CD4-positive, CD25-positive, alpha-beta regulatory T cell (primary cell): Measurements from ENCODE around the gene TXN. TPM values are rescaled to one million over a fixed set of nuclear protein-coding genes. Genes with fewer than 3 reads are reported as not detected.

Experiments
- ATAC-seq, 2 donors: fragments of 150-1000 bp; cut with Tn5 transposase; one replicate each; pipeline ENCODE4 v1.10.0; 2021; ENCODE audit warnings: low read depth in 2 of 2, moderate number of reproducible peaks in 2 of 2, moderate library complexity in 1 of 2
- DNase-seq, 3 donors: peaks; one replicate each; pipeline versions ENCODE4 v3.0.0 to v3.0.0-alpha.2; 2012 to 2022; ENCODE audit warnings: mixed read lengths in 1 of 3
- H3K27ac ChIP-seq: one replicate; pipeline ENCODE4 v1.7.0; 2013; ENCODE audit warnings: mild to moderate bottlenecking, low read length; ENCODE audit not compliant: insufficient read depth, poor library complexity, severe bottlenecking
- H3K27me3 ChIP-seq: one replicate; pipeline ENCODE4 v1.7.0; 2013; ENCODE audit warnings: low read length; ENCODE audit not compliant: control insufficient read depth, insufficient read depth
- H3K36me3 ChIP-seq: one replicate; pipeline ENCODE4 v1.7.0; 2013; ENCODE audit warnings: mild to moderate bottlenecking, low read length, moderate library complexity; ENCODE audit not compliant: control insufficient read depth, insufficient read depth
- H3K4me1 ChIP-seq: 2 replicates; pipeline ENCODE4 v1.7.0; 2013; ENCODE audit warnings: mild to moderate bottlenecking, low read length; ENCODE audit not compliant: insufficient read depth, control insufficient read depth, poor library complexity, severe bottlenecking
- H3K4me3 ChIP-seq: one replicate; pipeline ENCODE4 v1.7.0; 2013; ENCODE audit warnings: low read depth, mild to moderate bottlenecking, low read length, moderate library complexity
- H3K9me3 ChIP-seq, 2 experiments: 1 replicate in 1 of 2; 2 replicates in 1 of 2; pipeline ENCODE4 v1.7.0; 2013; ENCODE audit warnings: low read length in 2 of 2, mild to moderate bottlenecking in 1 of 2, moderate library complexity in 1 of 2; ENCODE audit not compliant: control insufficient read depth in 2 of 2
- H3K27ac Mint-ChIP-seq, 3 donors: one replicate each; pipeline ENCODE4 v1.8.0; 2020 to 2022; ENCODE audit warnings: mild to moderate bottlenecking in 3 of 3, mixed read lengths in 3 of 3, moderate library complexity in 2 of 3
- H3K27me3 Mint-ChIP-seq: one replicate; pipeline ENCODE4 v1.8.0; 2022; ENCODE audit warnings: mild to moderate bottlenecking, mixed read lengths
- H3K36me3 Mint-ChIP-seq: one replicate; pipeline ENCODE4 v1.8.0; 2020; ENCODE audit warnings: mixed read lengths
- H3K4me1 Mint-ChIP-seq, 4 donors: one replicate each; pipeline ENCODE4 v1.8.0; 2020 to 2022; ENCODE audit warnings: mixed read lengths in 4 of 4, mild to moderate bottlenecking in 1 of 4
- H3K4me3 Mint-ChIP-seq, 4 donors: one replicate each; pipeline ENCODE4 v1.8.0; 2020 to 2022; ENCODE audit warnings: mild to moderate bottlenecking in 4 of 4, mixed read lengths in 4 of 4, moderate library complexity in 3 of 4
- H3K9me3 Mint-ChIP-seq, 7 donors: one replicate each; pipeline ENCODE4 v1.8.0; 2020 to 2022; ENCODE audit warnings: mixed read lengths in 7 of 7, mild to moderate bottlenecking in 3 of 7, moderate library complexity in 2 of 7
- polyA plus RNA-seq, 4 donors: library from polyadenylated mRNA; unstranded; fragments of 300-500 nt; fragmentation: Illumina TruSeq; gene quantifications; one replicate each; pipeline ENCODE4 v1.2.3, GENCODE V29; 2021
- total RNA-seq: library from RNA; stranded (reverse); gene quantifications from one replicate; pipeline ENCODE4 v1.2.3, GENCODE V29; 2022

Gene TXN
- total and polyA plus RNA-seq, 5 donors from 2014 or later: 58.4 to 277 (median 177) TPM

- H3K36me3 Mint-ChIP-seq: no peaks in the 10 kb centered on the region
- Histone ChIP-seq H3K27ac (no peak overlapping the region), H3K9me3 (no peaks in the 10 kb centered on the region), H3K27me3 (peaks cover 2% of the 10 kb centered on the region), H3K36me3 (no peaks in the 10 kb centered on the region), H3K4me1 (no peaks in the 10 kb centered on the region), H3K4me3 (no peak overlapping the region)
- no peak for ATAC-seq
- peaks cover 29% of the 10 kb centered on the region for H3K27me3 Mint-ChIP-seq
- no peaks in the 10 kb centered on the region for H3K4me1 Mint-ChIP-seq
- no peak overlapping the region for H3K4me3 Mint-ChIP-seq
- DNase-seq: no peak
- H3K27ac Mint-ChIP-seq: no peak overlapping the region
- peaks cover 0 to 1% (median 0%) of the 10 kb centered on the region in 7 donors for H3K9me3 Mint-ChIP-seq
Observed at GRCh38 chr9:110224583-110224982, 31.7 kb downstream of the TXN start.

- Mint-ChIP-seq H3K9me3 (no peaks in the 10 kb centered on the region), H3K4me3 (no peak overlapping the region), H3K27ac (no peak overlapping the region), H3K27me3 (peaks cover 35% of the 10 kb centered on the region), H3K4me1 (peaks cover 0 to 5% (median 0%) of the 10 kb centered on the region in 4 donors), H3K36me3 (no peaks in the 10 kb centered on the region)
- no peak for DNase-seq
- peaks cover 2% of the 10 kb centered on the region for H3K27me3 ChIP-seq
- no peak for ATAC-seq
- no peaks in the 10 kb centered on the region for H3K36me3 ChIP-seq
- H3K9me3 ChIP-seq: no peaks in the 10 kb centered on the region
- H3K4me1 ChIP-seq: no peaks in the 10 kb centered on the region
- no peak overlapping the region for H3K4me3 ChIP-seq
- no peak overlapping the region for H3K27ac ChIP-seq
Observed at GRCh38 chr9:110220809-110221208, 35.5 kb downstream of the TXN start.

- Histone ChIP-seq H3K4me1 (no peaks in the 10 kb centered on the region), H3K9me3 (no peaks in the 10 kb centered on the region), H3K36me3 (no peaks in the 10 kb centered on the region), H3K27me3 (peaks cover 2% of the 10 kb centered on the region), H3K27ac (no peak overlapping the region), H3K4me3 (no peak overlapping the region)
- Mint-ChIP-seq H3K36me3 (no peaks in the 10 kb centered on the region), H3K4me1 (peaks cover 0 to 5% (median 0%) of the 10 kb centered on the region in 4 donors), H3K4me3 (no peak overlapping the region), H3K27ac (no peak overlapping the region), H3K27me3 (peaks cover 41% of the 10 kb centered on the region), H3K9me3 (no peaks in the 10 kb centered on the region)
- ATAC-seq (no peak), DNase-seq (peak in 2 of 3 donors; percentile 22 to 55)
Observed at GRCh38 chr9:110217656-110218099, 38.6 kb downstream of the TXN start.

- no peak overlapping the region for H3K4me3 Mint-ChIP-seq
- Histone ChIP-seq H3K36me3 (no peaks in the 10 kb centered on the region), H3K9me3 (no peaks in the 10 kb centered on the region), H3K4me1 (no peaks in the 10 kb centered on the region), H3K4me3 (no peak overlapping the region), H3K27me3 (peaks cover 4% of the 10 kb centered on the region), H3K27ac (no peak overlapping the region)
- H3K4me1 Mint-ChIP-seq: peaks cover 0 to 5% (median 0%) of the 10 kb centered on the region in 4 donors
- peaks cover 0 to 3% (median 0%) of the 10 kb centered on the region in 7 donors for H3K9me3 Mint-ChIP-seq
- ATAC-seq (no peak), DNase-seq (no peak)
- H3K27ac Mint-ChIP-seq: no peak overlapping the region
- peaks cover 3% of the 10 kb centered on the region for H3K36me3 Mint-ChIP-seq
- H3K27me3 Mint-ChIP-seq: peaks cover 39% of the 10 kb centered on the region
Observed at GRCh38 chr9:110214586-110215355, 41.5 kb downstream of the TXN start.

- Mint-ChIP-seq H3K4me1 (peaks cover 0 to 5% (median 0%) of the 10 kb centered on the region in 4 donors), H3K27me3 (peaks cover 37% of the 10 kb centered on the region), H3K36me3 (peaks cover 3% of the 10 kb centered on the region), H3K4me3 (no peak overlapping the region), H3K27ac (no peak overlapping the region), H3K9me3 (peaks cover 0 to 3% (median 0%) of the 10 kb centered on the region in 7 donors)
- Histone ChIP-seq H3K4me3 (no peak overlapping the region), H3K36me3 (no peaks in the 10 kb centered on the region), H3K4me1 (no peaks in the 10 kb centered on the region), H3K27ac (no peak overlapping the region), H3K27me3 (peaks cover 2% of the 10 kb centered on the region), H3K9me3 (no peaks in the 10 kb centered on the region)
- no peak for DNase-seq
- no peak for ATAC-seq
Observed at GRCh38 chr9:110214090-110214489, 42.2 kb downstream of the TXN start.

GRCh38 chr9:110213413-110214044 is 42.8 kb downstream of the TXN start:
- H3K9me3 ChIP-seq: no peaks in the 10 kb centered on the region
- peaks cover 0 to 5% (median 0%) of the 10 kb centered on the region in 4 donors for H3K4me1 Mint-ChIP-seq
- ATAC-seq (no peak), DNase-seq (no peak)
- H3K27ac ChIP-seq: no peak overlapping the region
- H3K27me3 ChIP-seq: peaks cover 2% of the 10 kb centered on the region
- peaks cover 34% of the 10 kb centered on the region for H3K27me3 Mint-ChIP-seq
- H3K36me3 Mint-ChIP-seq: peaks cover 3% of the 10 kb centered on the region
- no peaks in the 10 kb centered on the region for H3K36me3 ChIP-seq
- H3K4me3 Mint-ChIP-seq: no peak overlapping the region
- peaks cover 0 to 3% (median 0%) of the 10 kb centered on the region in 7 donors for H3K9me3 Mint-ChIP-seq
- H3K4me3 ChIP-seq: no peak overlapping the region
- no peaks in the 10 kb centered on the region for H3K4me1 ChIP-seq
- no peak overlapping the region for H3K27ac Mint-ChIP-seq

- Mint-ChIP-seq H3K27ac (no peak within 1 kb of the TSS), H3K9me3 (peaks cover 0 to 3% (median 0%) of the 10 kb centered on the region in 7 donors), H3K4me3 (no peak within 1 kb of the TSS), H3K36me3 (peaks cover 3% of the 10 kb centered on the region), H3K27me3 (peaks cover 16% of the 10 kb centered on the region), H3K4me1 (peaks cover 0 to 5% (median 0%) of the 10 kb centered on the region in 4 donors)
- Histone ChIP-seq H3K36me3 (no peaks in the 10 kb centered on the region), H3K4me3 (no peak within 1 kb of the TSS), H3K27me3 (peaks cover 2% of the 10 kb centered on the region), H3K9me3 (no peaks in the 10 kb centered on the region), H3K4me1 (no peaks in the 10 kb centered on the region), H3K27ac (no peak within 1 kb of the TSS)
- no peak for DNase-seq
- ATAC-seq: no peak
Observed at GRCh38 chr9:110208031-110208430, 48.3 kb downstream of the TXN start, which contains the start of gene C9orf152. TSS of gene C9orf152 (minus strand) at chr9:110208159. CDS start at chr9:110207579, 580 bp downstream.
